Panc1 (cell line): Measurements from ENCODE around the gene DENND1B. TPM values are rescaled to one million over a fixed set of nuclear protein-coding genes. Genes with fewer than 3 reads are reported as not detected.

Source experiments
- ATAC-seq: fragments of 200-7000 bp; cut with Tn5 transposase; 2 replicates; pipeline ENCODE4 v1.9.1; 2020; ENCODE audit warnings: mild to moderate bottlenecking, moderate library complexity
- BruUV-seq: library from RNA; stranded (reverse); fragments of 400-500 nt; replicated peaks from 2 replicates; lab custom pipeline; 2021; lab: Mats Ljungman, UMichigan
- CTCF ChIA-PET: fragments of 300-600 bp; sonication (Branson Sonifier 250); formaldehyde crosslinking; loops from one replicate; lab custom pipeline; 2022; ENCODE audit warnings: antibody characterized with exemption; lab: Charles Lee
- POLR2A ChIA-PET: fragments of 300-600 bp; sonication (Branson Sonifier 250); formaldehyde crosslinking; loops from one replicate; lab custom pipeline; 2022; ENCODE audit warnings: antibody characterized with exemption; lab: Charles Lee
- DNase-seq: peaks from one replicate; pipeline ENCODE4 v3.0.0-alpha.2; 2010; ENCODE audit warnings: low read depth, low spot score
- H3K27ac ChIP-seq: 2 replicates; pipeline ENCODE4 v1.5.1; 2011; ENCODE audit warnings: mild to moderate bottlenecking, low read length, inconsistent platforms
- H3K27me3 ChIP-seq: fragments of 200-500 bp; sonication (Bioruptor generic); 2 replicates; pipeline ENCODE4 v1.6.0; 2014; ENCODE audit warnings: low read length, inconsistent platforms; ENCODE audit not compliant: control insufficient read depth, insufficient read depth
- H3K36me3 ChIP-seq: fragments of 200-500 bp; sonication (Bioruptor generic); 2 replicates; pipeline ENCODE4 v1.5.1; 2014; ENCODE audit warnings: inconsistent platforms, mild to moderate bottlenecking, low read length, moderate library complexity; ENCODE audit not compliant: control insufficient read depth, insufficient read depth
- H3K4me1 ChIP-seq: 2 replicates; pipeline ENCODE4 v1.5.1; 2011; ENCODE audit warnings: inconsistent platforms, mild to moderate bottlenecking, low read length, moderate library complexity; ENCODE audit not compliant: control insufficient read depth, insufficient read depth
- H3K4me3 ChIP-seq, 2 experiments: 2 replicates each; pipeline ENCODE4 v1.5.1; 2011 to 2012; ENCODE audit warnings: low read depth in 2 of 2, low read length in 2 of 2, mild to moderate bottlenecking in 2 of 2, inconsistent platforms in 1 of 2, moderate library complexity in 1 of 2
- H3K9me3 ChIP-seq: fragments of 200-500 bp; sonication (Bioruptor generic); 2 replicates; pipeline ENCODE4 v1.5.1; 2014; ENCODE audit warnings: low read depth, mild to moderate bottlenecking, inconsistent platforms, low read length, moderate library complexity; ENCODE audit not compliant: control insufficient read depth, insufficient read depth
- CTCF ChIP-seq: fragments of 450-650 bp; IDR thresholded peaks from 2 replicates; pipeline ENCODE4 v1.5.1; 2017; ENCODE audit warnings: mild to moderate bottlenecking
- POLR2AphosphoS5 ChIP-seq: IDR thresholded peaks from 2 replicates; pipeline ENCODE4 v1.6.1; 2012; ENCODE audit warnings: mild to moderate bottlenecking, low read depth, low read length, moderate library complexity
- REST ChIP-seq, 2 experiments: IDR thresholded peaks; 2 replicates each; pipeline ENCODE4 v1.6.1; 2011 to 2012; ENCODE audit warnings: low read depth in 2 of 2, control low read depth in 1 of 2, low read length in 1 of 2, mild to moderate bottlenecking in 1 of 2, moderate library complexity in 1 of 2; ENCODE audit not compliant: insufficient read depth in 1 of 2
- SIN3A ChIP-seq: IDR thresholded peaks from 2 replicates; pipeline ENCODE4 v1.6.1; 2012; ENCODE audit warnings: low read depth, mild to moderate bottlenecking, low read length, moderate library complexity, borderline replicate concordance; ENCODE audit not compliant: insufficient read depth
- TCF7L2 ChIP-seq: IDR thresholded peaks from 2 replicates; pipeline ENCODE4 v1.6.1; 2011; ENCODE audit warnings: mild to moderate bottlenecking, low read depth, low read length, inconsistent platforms
- in situ Hi-C: cut with HindIII; loops from 2 replicates; pipeline ENCODE4 v1.10.0; 2016; ENCODE audit warnings: low sequenced_read_pairs, low pct_unique_long_range_greater_than_20kb
- intact Hi-C: fragments of 100-400 bp; cut with micrococcal nuclease; formaldehyde crosslinking; loops from one replicate; pipeline ENCODE4 v1.10.0; 2022; ENCODE audit not compliant: unreplicated experiment
- total RNA-seq: library from RNA; stranded (reverse); gene quantifications from one replicate; pipeline ENCODE4 v1.2.1, GENCODE V29; 2021; ENCODE audit not compliant: unreplicated experiment

Gene DENND1B
- total RNA-seq, 1 experiment from 2014 or later, result 7.7 TPM

- Histone ChIP-seq H3K4me1 (peaks cover 11% of the 10 kb centered on the region), H3K27ac (no peak overlapping the region), H3K4me3 (no peak overlapping the region), H3K9me3 (no peaks in the 10 kb centered on the region), H3K27me3 (no peaks in the 10 kb centered on the region), H3K36me3 (no peaks in the 10 kb centered on the region)
- TF ChIP-seq POLR2AphosphoS5, result no peak
- TF ChIP-seq SIN3A, result no peak
- TF ChIP-seq CTCF, result no peak
- no peak for TF ChIP-seq REST (IDR thresholded peaks at IDR 0.05; ENCODE audit: insufficient read depth in 1 of 2, low read depth in 2 of 2, low read length in 1 of 2)
- no peak for TF ChIP-seq TCF7L2
- ChIA-PET POLR2A (no interaction called here), CTCF (no interaction called here)
- in situ Hi-C loops, result no loop called here
- ATAC-seq (no peak), DNase-seq (no peak)
- intact Hi-C loops, result no loop called here
- no TSS peak for BruUV-seq
Measured at GRCh38 chr1:197660389-197660788, 114.9 kb downstream of the DENND1B start.

- TF ChIP-seq POLR2AphosphoS5, result no peak
- no peak for TF ChIP-seq TCF7L2
- TF ChIP-seq SIN3A, result no peak
- TF ChIP-seq CTCF, result no peak
- no peak for TF ChIP-seq REST (IDR thresholded peaks at IDR 0.05; ENCODE audit: insufficient read depth in 1 of 2, low read depth in 2 of 2, low read length in 1 of 2)
- no TSS peak for BruUV-seq
- H3K36me3 ChIP-seq, result no peaks in the 10 kb centered on the region
- no peaks in the 10 kb centered on the region for H3K9me3 ChIP-seq
- H3K27me3 ChIP-seq, result no peaks in the 10 kb centered on the region
- intact Hi-C loops, result no loop called here
- H3K4me3 ChIP-seq, result no peak overlapping the region
- ChIA-PET POLR2A (no interaction called here), CTCF (no interaction called here)
- ATAC-seq (no peak), DNase-seq (no peak)
- no peak overlapping the region; the same call in 1 of the 2 replicates for H3K27ac ChIP-seq
- in situ Hi-C loops, result no loop called here
- H3K4me1 ChIP-seq, result peaks cover 11% of the 10 kb centered on the region
Measured at GRCh38 chr1:197659171-197659570, 116.1 kb downstream of the DENND1B start.
